Activated naive CD4-positive, alpha-beta T cell treated with anti-CD3 and anti-CD28 coated beads for 36 hours (primary cell): ENCODE measurements around the gene PBX1. TPM values are rescaled to one million over a fixed set of nuclear protein-coding genes. Genes with fewer than 3 reads are reported as not detected.
A peak's percentile ranks its signal among the peaks of the same experiment; 100 is the strongest.

Source experiments
- CTCF ChIA-PET: fragments of 350-600 bp; sonication (Branson Sonifier 250); formaldehyde crosslinking; loops from one replicate; lab custom pipeline; 2021; ENCODE audit warnings: antibody characterized with exemption; lab: Charles Lee
- DNase-seq: peaks from one replicate; pipeline ENCODE4 v3.0.0-alpha.2; 2020
- H3K27ac Mint-ChIP-seq: one replicate; pipeline ENCODE4 v1.8.0; 2021; ENCODE audit warnings: mild to moderate bottlenecking, mixed read lengths
- H3K27me3 Mint-ChIP-seq: one replicate; pipeline ENCODE4 v1.8.0; 2021; ENCODE audit warnings: low read depth, mixed read lengths
- H3K36me3 Mint-ChIP-seq: one replicate; pipeline ENCODE4 v1.8.0; 2021; ENCODE audit warnings: low read depth, mixed read lengths
- H3K4me1 Mint-ChIP-seq: one replicate; pipeline ENCODE4 v1.8.0; 2021; ENCODE audit warnings: low read depth, mixed read lengths
- H3K4me3 Mint-ChIP-seq: one replicate; pipeline ENCODE4 v1.8.0; 2021; ENCODE audit warnings: mild to moderate bottlenecking, moderate library complexity, mixed read lengths
- H3K9me3 Mint-ChIP-seq: one replicate; pipeline ENCODE4 v1.8.0; 2021; ENCODE audit warnings: mixed read lengths
- intact Hi-C: fragments of 100-400 bp; cut with micrococcal nuclease; formaldehyde crosslinking; loops from one replicate; pipeline ENCODE4 v1.15.1; 2023
- total RNA-seq, 2 experiments: library from RNA; stranded (reverse); gene quantifications; one replicate each; pipeline ENCODE4 v1.2.3, GENCODE V29; 2021

PBX1 gene
- total RNA-seq, 2 experiments from 2014 or later, result 0.27 to 0.31 TPM

GRCh38 chr1:164763098-164763497, 204.1 kb downstream of the PBX1 start:
- Mint-ChIP-seq H3K36me3 (no peaks in the 10 kb centered on the region), H3K27ac (no peak overlapping the region), H3K4me3 (no peak overlapping the region), H3K27me3 (no peaks in the 10 kb centered on the region), H3K4me1 (no peaks in the 10 kb centered on the region), H3K9me3 (no peaks in the 10 kb centered on the region)
- DNase-seq, result no peak
- CTCF ChIA-PET, result no interaction called here
- intact Hi-C loops, result no loop called here

GRCh38 chr1:164764333-164764732, 205.3 kb downstream of the PBX1 start:
- Mint-ChIP-seq H3K27ac (no peak overlapping the region), H3K9me3 (no peaks in the 10 kb centered on the region), H3K27me3 (no peaks in the 10 kb centered on the region), H3K4me1 (no peaks in the 10 kb centered on the region), H3K4me3 (no peak overlapping the region), H3K36me3 (no peaks in the 10 kb centered on the region)
- intact Hi-C loops, result no loop called here
- CTCF ChIA-PET, result interaction anchor here (1.2 kb wide), 1 partner anchor 23 kb away, joined by 3 read pairs; no protein-coding TSS in a partner anchor
- no peak for DNase-seq

- Mint-ChIP-seq H3K27me3 (no peaks in the 10 kb centered on the region), H3K36me3 (no peaks in the 10 kb centered on the region), H3K9me3 (no peaks in the 10 kb centered on the region), H3K4me1 (no peaks in the 10 kb centered on the region), H3K4me3 (no peak overlapping the region), H3K27ac (no peak overlapping the region)
- intact Hi-C loops, result no loop called here
- no peak for DNase-seq
- CTCF ChIA-PET, result interaction anchor here (1.2 kb wide), 1 partner anchor 22 kb away, joined by 3 read pairs; no protein-coding TSS in a partner anchor
Measured at GRCh38 chr1:164765557-164765956, 206.6 kb downstream of the PBX1 start.

GRCh38 chr1:164765992-164766720, 207.2 kb downstream of the PBX1 start:
- CTCF ChIA-PET, result no interaction called here
- H3K27me3 Mint-ChIP-seq, result no peaks in the 10 kb centered on the region
- H3K36me3 Mint-ChIP-seq, result no peaks in the 10 kb centered on the region
- no peak overlapping the region for H3K4me3 Mint-ChIP-seq
- no peak for DNase-seq
- intact Hi-C loops, result no loop called here
- no peak overlapping the region for H3K27ac Mint-ChIP-seq
- no peaks in the 10 kb centered on the region for H3K9me3 Mint-ChIP-seq
- H3K4me1 Mint-ChIP-seq, result no peaks in the 10 kb centered on the region

GRCh38 chr1:164767752-164768402, 208.9 kb downstream of the PBX1 start:
- H3K4me1 Mint-ChIP-seq, result no peaks in the 10 kb centered on the region
- H3K27me3 Mint-ChIP-seq, result no peaks in the 10 kb centered on the region
- H3K27ac Mint-ChIP-seq, result no peak overlapping the region
- H3K9me3 Mint-ChIP-seq, result no peaks in the 10 kb centered on the region
- DNase-seq, result no peak
- intact Hi-C loops, result no loop called here
- CTCF ChIA-PET, result no interaction called here
- H3K36me3 Mint-ChIP-seq, result no peaks in the 10 kb centered on the region
- H3K4me3 Mint-ChIP-seq, result no peak overlapping the region

- DNase-seq, result no peak
- Mint-ChIP-seq H3K36me3 (no peaks in the 10 kb centered on the region), H3K27me3 (no peaks in the 10 kb centered on the region), H3K27ac (no peak overlapping the region), H3K9me3 (no peaks in the 10 kb centered on the region), H3K4me3 (no peak overlapping the region), H3K4me1 (no peaks in the 10 kb centered on the region)
- CTCF ChIA-PET, result no interaction called here
- intact Hi-C loops, result no loop called here
Measured at GRCh38 chr1:164768619-164769018, 209.6 kb downstream of the PBX1 start.

- H3K9me3 Mint-ChIP-seq, result no peaks in the 10 kb centered on the region
- H3K4me1 Mint-ChIP-seq, result no peaks in the 10 kb centered on the region
- H3K36me3 Mint-ChIP-seq, result no peaks in the 10 kb centered on the region
Measured at GRCh38 chr1:164769486-164770130, 210.6 kb downstream of the PBX1 start.

GRCh38 chr1:164770131-164770529, 211.1 kb downstream of the PBX1 start:
- intact Hi-C loops, result no loop called here
- H3K36me3 Mint-ChIP-seq, result no peaks in the 10 kb centered on the region
- no peak overlapping the region for H3K27ac Mint-ChIP-seq
- CTCF ChIA-PET, result no interaction called here
- H3K27me3 Mint-ChIP-seq, result peaks cover 2% of the 10 kb centered on the region
- no peak overlapping the region for H3K4me3 Mint-ChIP-seq
- DNase-seq, result no peak
- no peaks in the 10 kb centered on the region for H3K4me1 Mint-ChIP-seq
- H3K9me3 Mint-ChIP-seq, result no peaks in the 10 kb centered on the region

More at GRCh38 chr1:164769486-164770130, 210.6 kb downstream of the PBX1 start:
- no peak overlapping the region for H3K4me3 Mint-ChIP-seq
- H3K27ac Mint-ChIP-seq, result no peak overlapping the region
- no peak for DNase-seq
- intact Hi-C loops, result no loop called here
- CTCF ChIA-PET, result no interaction called here
- peaks cover under 1% of the 10 kb centered on the region for H3K27me3 Mint-ChIP-seq

GRCh38 chr1:164771041-164771618, 212.1 kb downstream of the PBX1 start:
- DNase-seq, result no peak
- no peak overlapping the region for H3K27ac Mint-ChIP-seq
- H3K4me1 Mint-ChIP-seq, result no peaks in the 10 kb centered on the region
- no peaks in the 10 kb centered on the region for H3K36me3 Mint-ChIP-seq
- no peaks in the 10 kb centered on the region for H3K9me3 Mint-ChIP-seq
- intact Hi-C loops, result no loop called here
- CTCF ChIA-PET, result no interaction called here
- H3K4me3 Mint-ChIP-seq, result no peak overlapping the region
- peaks cover 2% of the 10 kb centered on the region for H3K27me3 Mint-ChIP-seq

GRCh38 chr1:164771619-164772361, 212.8 kb downstream of the PBX1 start:
- intact Hi-C loops, result no loop called here
- H3K36me3 Mint-ChIP-seq, result no peaks in the 10 kb centered on the region
- CTCF ChIA-PET, result no interaction called here
- DNase-seq, result no peak
- H3K4me1 Mint-ChIP-seq, result no peaks in the 10 kb centered on the region
- H3K4me3 Mint-ChIP-seq, result no peak overlapping the region
- H3K27ac Mint-ChIP-seq, result no peak overlapping the region
- no peaks in the 10 kb centered on the region for H3K9me3 Mint-ChIP-seq
- H3K27me3 Mint-ChIP-seq, result peaks cover 2% of the 10 kb centered on the region

- Mint-ChIP-seq H3K36me3 (no peaks in the 10 kb centered on the region), H3K27me3 (peaks cover 2% of the 10 kb centered on the region), H3K27ac (no peak overlapping the region), H3K9me3 (no peaks in the 10 kb centered on the region), H3K4me1 (no peaks in the 10 kb centered on the region), H3K4me3 (no peak overlapping the region)
- CTCF ChIA-PET, result no interaction called here
- DNase-seq, result peak; percentile 16
- intact Hi-C loops, result no loop called here
Measured at GRCh38 chr1:164772635-164773034, 213.7 kb downstream of the PBX1 start.

- Mint-ChIP-seq H3K4me1 (no peaks in the 10 kb centered on the region), H3K9me3 (no peaks in the 10 kb centered on the region), H3K36me3 (no peaks in the 10 kb centered on the region), H3K27ac (no peak overlapping the region), H3K27me3 (peaks cover 2% of the 10 kb centered on the region), H3K4me3 (no peak overlapping the region)
- intact Hi-C loops, result no loop called here
- CTCF ChIA-PET, result no interaction called here
- DNase-seq, result no peak
Measured at GRCh38 chr1:164773102-164773501, 214.1 kb downstream of the PBX1 start.
